Chondrocyte (in vitro differentiated cells): Measurements from ENCODE around the gene MYO1B. TPM values are rescaled to one million over a fixed set of nuclear protein-coding genes. Genes with fewer than 3 reads are reported as not detected.
A peak's percentile ranks its signal among the peaks of the same experiment; 100 is the strongest.

Experiments
- DNase-seq: peaks from one replicate; pipeline ENCODE4 v3.0.0; 2021; ENCODE audit warnings: mixed read lengths, low spot score
- H3K27ac Mint-ChIP-seq: one replicate; pipeline ENCODE4 v1.8.0; 2021; ENCODE audit warnings: mild to moderate bottlenecking, moderate library complexity, mixed read lengths; ENCODE audit not compliant: unreplicated experiment
- H3K27me3 Mint-ChIP-seq: 2 replicates; pipeline ENCODE4 v1.8.0; 2021; ENCODE audit warnings: low read depth, mixed read lengths
- H3K36me3 Mint-ChIP-seq: 2 replicates; pipeline ENCODE4 v1.8.0; 2021; ENCODE audit warnings: low read depth, mixed read lengths
- H3K4me1 Mint-ChIP-seq: 2 replicates; pipeline ENCODE4 v1.8.0; 2021; ENCODE audit warnings: low read depth, mild to moderate bottlenecking, mixed read lengths
- H3K4me3 Mint-ChIP-seq: one replicate; pipeline ENCODE4 v1.8.0; 2021; ENCODE audit warnings: mild to moderate bottlenecking, moderate library complexity, mixed read lengths; ENCODE audit not compliant: unreplicated experiment
- H3K9me3 Mint-ChIP-seq: 2 replicates; pipeline ENCODE4 v1.8.0; 2021; ENCODE audit warnings: low read depth, mixed read lengths
- CTCF ChIP-seq: fragments of 200-600 bp; sonication (generic); IDR thresholded peaks from 2 replicates; pipeline ENCODE4 v1.5.0; 2021; ENCODE audit warnings: antibody characterized with exemption, mild to moderate bottlenecking, moderate library complexity
- total RNA-seq: library from RNA; stranded (reverse); gene quantifications from 3 replicates; pipeline ENCODE4 v1.2.1, GENCODE V29; 2021

MYO1B gene
- total RNA-seq, 1 donor from 2014 or later: 114 TPM

- Mint-ChIP-seq H3K27me3 (no peaks in the 10 kb centered on the region), H3K36me3 (peaks cover 1% of the 10 kb centered on the region), H3K27ac (peak overlapping the region; percentile 76), H3K4me3 (no peak overlapping the region), H3K9me3 (no peaks in the 10 kb centered on the region), H3K4me1 (peaks cover 86% of the 10 kb centered on the region)
- no peak for DNase-seq
- no peak for TF ChIP-seq CTCF
Observed at GRCh38 chr2:191253476-191253875, 8.3 kb downstream of the MYO1B start.

GRCh38 chr2:191255271-191255670 lies 10.1 kb downstream of the MYO1B start:
- Mint-ChIP-seq H3K36me3 (peaks cover 1% of the 10 kb centered on the region), H3K27ac (no peak overlapping the region), H3K4me3 (no peak overlapping the region), H3K27me3 (no peaks in the 10 kb centered on the region), H3K9me3 (no peaks in the 10 kb centered on the region), H3K4me1 (peaks cover 77% of the 10 kb centered on the region)
- no peak for DNase-seq
- no peak for TF ChIP-seq CTCF

GRCh38 chr2:191255756-191256312 lies 10.6 kb downstream of the MYO1B start:
- no peak for DNase-seq
- Mint-ChIP-seq H3K27me3 (no peaks in the 10 kb centered on the region), H3K36me3 (peaks cover 1% of the 10 kb centered on the region), H3K4me1 (peaks cover 76% of the 10 kb centered on the region), H3K4me3 (no peak overlapping the region), H3K9me3 (no peaks in the 10 kb centered on the region), H3K27ac (peak overlapping the region; percentile 33)
- no peak for TF ChIP-seq CTCF

DNA sequence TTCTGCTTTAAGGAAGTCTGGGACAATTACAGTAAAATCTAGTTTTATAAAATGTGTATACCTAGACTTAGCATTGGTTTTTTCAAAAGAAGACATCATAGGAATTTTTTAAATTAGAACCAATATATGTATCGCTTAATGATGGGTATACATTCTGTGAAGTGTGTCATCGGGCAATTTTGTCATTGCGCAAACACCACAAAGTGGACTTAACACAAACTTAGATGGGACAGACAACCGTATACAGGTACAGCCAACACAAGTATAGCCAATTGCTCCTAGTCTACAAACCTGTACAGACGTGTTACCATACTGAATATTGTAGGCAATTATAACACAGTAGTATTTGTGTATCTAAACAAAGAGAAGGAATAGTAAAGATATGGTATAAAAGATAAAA lies 12.7 kb downstream of the MYO1B start:
- Mint-ChIP-seq H3K4me1 (peaks cover 76% of the 10 kb centered on the region), H3K27me3 (no peaks in the 10 kb centered on the region), H3K36me3 (peaks cover 1% of the 10 kb centered on the region), H3K4me3 (no peak overlapping the region), H3K9me3 (no peaks in the 10 kb centered on the region), H3K27ac (no peak overlapping the region)
- no peak for TF ChIP-seq CTCF
- no peak for DNase-seq

DNA sequence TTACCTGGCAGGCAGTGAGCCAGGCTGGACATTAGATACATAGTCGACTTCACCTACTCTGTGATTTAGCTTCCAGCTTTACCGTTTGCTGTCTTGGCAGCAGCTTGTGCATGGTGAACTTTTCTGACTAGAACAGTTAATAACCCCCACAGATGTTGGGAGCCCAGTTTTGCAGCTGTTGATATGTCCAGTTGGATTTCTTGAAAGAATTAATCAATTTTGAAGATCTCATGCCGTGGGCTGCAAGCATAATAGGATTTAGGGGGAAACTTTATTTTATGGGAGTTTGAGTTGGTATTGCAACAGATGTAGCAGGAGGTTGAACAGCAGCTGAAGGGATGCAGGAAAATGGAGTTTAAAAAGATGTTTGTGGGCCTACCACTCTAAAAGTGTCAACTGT lies 13.8 kb downstream of the MYO1B start:
- peaks cover 77% of the 10 kb centered on the region for H3K4me1 Mint-ChIP-seq
- no peak overlapping the region for H3K4me3 Mint-ChIP-seq
- no peaks in the 10 kb centered on the region for H3K27me3 Mint-ChIP-seq
- H3K36me3 Mint-ChIP-seq: peaks cover 1% of the 10 kb centered on the region
- DNase-seq: no peak
- H3K27ac Mint-ChIP-seq: no peak overlapping the region
- H3K9me3 Mint-ChIP-seq: no peaks in the 10 kb centered on the region
- no peak for TF ChIP-seq CTCF
